Liver (tissue), 9 donors: Measurements from ENCODE around the gene CD80. TPM values are rescaled to one million over a fixed set of nuclear protein-coding genes. Genes with fewer than 3 reads are reported as not detected.

Experiments used
- DNase-seq: peaks from one replicate; pipeline ENCODE4 v3.0.0-alpha.2; 2017; ENCODE audit warnings: low spot score
- H3K27ac ChIP-seq, 2 donors: one replicate each; pipeline ENCODE4 v1.7.0; 2013; ENCODE audit warnings: inconsistent platforms in 2 of 2, low read length in 2 of 2, control low read depth in 1 of 2, low read depth in 1 of 2, mild to moderate bottlenecking in 1 of 2
- H3K27me3 ChIP-seq, 4 donors: one replicate each; pipeline versions ENCODE4 v1.6.1 to v1.7.0; 2013; ENCODE audit warnings: low read length in 3 of 4, inconsistent platforms in 1 of 4, mild to moderate bottlenecking in 1 of 4, moderate library complexity in 1 of 4; ENCODE audit not compliant: control insufficient read depth in 4 of 4, insufficient read depth in 4 of 4
- H3K36me3 ChIP-seq, 4 donors: one replicate each; pipeline versions ENCODE4 v1.6.1 to v1.7.0; 2013; ENCODE audit warnings: low read length in 3 of 4, mild to moderate bottlenecking in 3 of 4, low read depth in 1 of 4, moderate library complexity in 1 of 4; ENCODE audit not compliant: control insufficient read depth in 4 of 4, insufficient read depth in 3 of 4
- H3K4me1 ChIP-seq, 4 donors: one replicate each; pipeline versions ENCODE4 v1.6.1 to v1.7.0; 2013; ENCODE audit warnings: low read length in 3 of 4, mild to moderate bottlenecking in 3 of 4, moderate library complexity in 1 of 4; ENCODE audit not compliant: control insufficient read depth in 4 of 4, insufficient read depth in 4 of 4
- H3K4me3 ChIP-seq, 3 donors: one replicate each; pipeline versions ENCODE4 v1.6.1 to v1.7.0; 2013; ENCODE audit warnings: low read length in 3 of 3, control low read depth in 1 of 3, low read depth in 1 of 3, mild to moderate bottlenecking in 1 of 3
- H3K9ac ChIP-seq, 2 donors: one replicate each; pipeline ENCODE4 v1.7.0; 2013; ENCODE audit warnings: low read length in 2 of 2, mild to moderate bottlenecking in 2 of 2, moderate library complexity in 2 of 2, control low read depth in 1 of 2, low read depth in 1 of 2
- H3K9me3 ChIP-seq, 4 donors: one replicate each; pipeline versions ENCODE4 v1.6.1 to v1.7.0; 2013; ENCODE audit warnings: low read length in 3 of 4; ENCODE audit not compliant: control insufficient read depth in 4 of 4
- EGR1 ChIP-seq, 2 donors: IDR thresholded peaks; 2 replicates each; pipeline ENCODE4 v1.6.1; 2016 to 2018; ENCODE audit warnings: antibody characterized with exemption in 2 of 2, low read depth in 2 of 2
- FOXA1 ChIP-seq: IDR thresholded peaks from 2 replicates; pipeline ENCODE4 v1.6.1; 2016; ENCODE audit warnings: antibody characterized with exemption
- FOXA2 ChIP-seq: IDR thresholded peaks from 2 replicates; pipeline ENCODE4 v1.6.1; 2016; ENCODE audit warnings: antibody characterized with exemption
- NR2F2 ChIP-seq: IDR thresholded peaks from 2 replicates; pipeline ENCODE4 v1.6.1; 2016; ENCODE audit warnings: antibody characterized with exemption
- RAD21 ChIP-seq, 2 donors: IDR thresholded peaks; 2 replicates each; pipeline ENCODE4 v1.6.1; 2016; ENCODE audit warnings: antibody characterized with exemption in 2 of 2, mild to moderate bottlenecking in 2 of 2
- RXRA ChIP-seq, 2 donors: IDR thresholded peaks; 2 replicates each; pipeline ENCODE4 v1.6.1; 2017 to 2018; ENCODE audit warnings: antibody characterized with exemption in 2 of 2, mild to moderate bottlenecking in 1 of 2
- SP1 ChIP-seq: IDR thresholded peaks from 2 replicates; pipeline ENCODE4 v1.6.1; 2018; ENCODE audit warnings: antibody characterized with exemption, mild to moderate bottlenecking
- TAF1 ChIP-seq: conservative IDR thresholded peaks from 2 replicates; pipeline ENCODE4 v1.6.1; 2016; ENCODE audit warnings: antibody characterized with exemption, mild to moderate bottlenecking
- YY1 ChIP-seq: IDR thresholded peaks from 2 replicates; pipeline ENCODE4 v1.6.1; 2016; ENCODE audit warnings: antibody characterized with exemption, mild to moderate bottlenecking
- WGBS: extraction: QIAGEN DNeasy Blood & Tissue Kit; methylation state at CpG from one replicate; pipeline ENCODE4 v1.1.7; 2013; 5-methylcytosine and 5-hydroxymethylcytosine counted together
- polyA plus RNA-seq, 2 donors: library from polyadenylated mRNA; stranded (reverse) in 1 of 2; unstranded in 1 of 2; fragments of 200-250 nt in 1 of 2; fragments of >200 nt in 1 of 2; fragmentation: Nextera tagmentation in 1 of 2; extraction: Ambion mirVana in 1 of 2; gene quantifications; one replicate each; pipeline versions ENCODE4 v1.2.1 to v1.2.3, GENCODE V29; 2013 to 2015
- total RNA-seq, 2 donors: library from RNA; depleted of rRNA; stranded (reverse); fragments of >200 nt; gene quantifications; one replicate each; pipeline ENCODE4 v1.2.3, GENCODE V29; 2014
- TF ChIP-seq, protein P1 (sequence below): fragments of 150-350 bp; IDR thresholded peaks from 2 replicates; pipeline ENCODE4 v1.5.1; 2017; ENCODE audit warnings: improper control_type of control experiment, low read depth, low read length; ENCODE audit not compliant: missing input control
- TF ChIP-seq, protein P2 (sequence below): IDR thresholded peaks from 2 replicates; pipeline ENCODE4 v1.6.1; 2016; ENCODE audit warnings: antibody characterized with exemption
- TF ChIP-seq, protein P3 (sequence below): IDR thresholded peaks from 2 replicates; pipeline ENCODE4 v1.6.1; 2016; ENCODE audit warnings: antibody characterized with exemption
- TF ChIP-seq, protein P4 (sequence below): IDR thresholded peaks from 2 replicates; pipeline ENCODE4 v1.6.1; 2016; ENCODE audit warnings: antibody characterized with exemption
- donor health status: healthy.
- donor health status: healthy.
- donor health status: healthy.
- donor health status: healthy.
- donor health status: healthy.

CD80 gene, protein sequence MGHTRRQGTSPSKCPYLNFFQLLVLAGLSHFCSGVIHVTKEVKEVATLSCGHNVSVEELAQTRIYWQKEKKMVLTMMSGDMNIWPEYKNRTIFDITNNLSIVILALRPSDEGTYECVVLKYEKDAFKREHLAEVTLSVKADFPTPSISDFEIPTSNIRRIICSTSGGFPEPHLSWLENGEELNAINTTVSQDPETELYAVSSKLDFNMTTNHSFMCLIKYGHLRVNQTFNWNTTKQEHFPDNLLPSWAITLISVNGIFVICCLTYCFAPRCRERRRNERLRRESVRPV
- total RNA-seq (1 to 10 TPM; 1.0 to 1.5 TPM), polyA plus RNA-seq (under 1 TPM; 0.21 to 0.22 TPM)

DNA sequence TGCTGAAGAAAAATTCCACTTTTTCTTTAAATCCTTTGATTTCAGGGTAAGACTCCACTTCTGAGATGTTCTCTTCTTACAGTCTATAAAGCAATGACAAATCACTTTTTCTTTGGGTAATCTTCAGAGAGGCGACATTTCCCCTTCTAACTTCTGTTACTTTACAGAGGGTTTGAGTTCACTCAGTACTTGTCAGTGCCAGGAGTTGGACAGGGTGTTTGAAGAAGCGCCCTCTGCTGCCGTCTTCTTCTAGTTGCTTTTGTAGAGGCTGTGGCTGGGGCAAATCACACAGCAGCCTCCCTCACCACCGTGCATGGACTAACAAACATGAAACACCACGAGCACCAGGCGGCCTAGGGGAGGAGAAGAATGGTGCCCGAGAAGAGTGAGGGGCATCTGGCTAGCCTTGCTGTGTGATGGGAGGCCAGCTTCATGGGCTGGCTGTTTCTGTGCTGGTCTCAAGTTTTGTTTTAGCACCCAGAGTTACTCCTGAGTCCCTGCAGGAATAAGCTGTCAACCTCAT is at the start of gene CD80:
TSS of gene CD80 (minus strand) at position 174 of the 523 bp plus-strand sequence. CDS start 1,886 bp downstream, outside the sequence.
- 19% methylated on average over 7 of the region's 7 CpGs for WGBS
- Histone ChIP-seq H3K9me3 (no peaks in the 10 kb centered on the region), H3K27ac (no peak within 1 kb of the TSS), H3K4me1 (peaks cover 0 to 1% (median 0%) of the 10 kb centered on the region in 4 donors), H3K36me3 (no peaks in the 10 kb centered on the region), H3K27me3 (no peaks in the 10 kb centered on the region), H3K4me3 (no peak within 1 kb of the TSS), H3K9ac (no peak within 1 kb of the TSS)
- TF ChIP-seq NR2F2, result no peak
- TF ChIP-seq RAD21 (IDR thresholded peaks at IDR 0.05), result peak; percentile 64 to 81
- TF ChIP-seq RXRA (IDR thresholded peaks at IDR 0.05), result no peak
- TF ChIP-seq TAF1, result no peak
- TF ChIP-seq, protein P1, sequence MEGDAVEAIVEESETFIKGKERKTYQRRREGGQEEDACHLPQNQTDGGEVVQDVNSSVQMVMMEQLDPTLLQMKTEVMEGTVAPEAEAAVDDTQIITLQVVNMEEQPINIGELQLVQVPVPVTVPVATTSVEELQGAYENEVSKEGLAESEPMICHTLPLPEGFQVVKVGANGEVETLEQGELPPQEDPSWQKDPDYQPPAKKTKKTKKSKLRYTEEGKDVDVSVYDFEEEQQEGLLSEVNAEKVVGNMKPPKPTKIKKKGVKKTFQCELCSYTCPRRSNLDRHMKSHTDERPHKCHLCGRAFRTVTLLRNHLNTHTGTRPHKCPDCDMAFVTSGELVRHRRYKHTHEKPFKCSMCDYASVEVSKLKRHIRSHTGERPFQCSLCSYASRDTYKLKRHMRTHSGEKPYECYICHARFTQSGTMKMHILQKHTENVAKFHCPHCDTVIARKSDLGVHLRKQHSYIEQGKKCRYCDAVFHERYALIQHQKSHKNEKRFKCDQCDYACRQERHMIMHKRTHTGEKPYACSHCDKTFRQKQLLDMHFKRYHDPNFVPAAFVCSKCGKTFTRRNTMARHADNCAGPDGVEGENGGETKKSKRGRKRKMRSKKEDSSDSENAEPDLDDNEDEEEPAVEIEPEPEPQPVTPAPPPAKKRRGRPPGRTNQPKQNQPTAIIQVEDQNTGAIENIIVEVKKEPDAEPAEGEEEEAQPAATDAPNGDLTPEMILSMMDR, result peak; percentile 27
- DNase-seq, result peak; percentile 50

DNA sequence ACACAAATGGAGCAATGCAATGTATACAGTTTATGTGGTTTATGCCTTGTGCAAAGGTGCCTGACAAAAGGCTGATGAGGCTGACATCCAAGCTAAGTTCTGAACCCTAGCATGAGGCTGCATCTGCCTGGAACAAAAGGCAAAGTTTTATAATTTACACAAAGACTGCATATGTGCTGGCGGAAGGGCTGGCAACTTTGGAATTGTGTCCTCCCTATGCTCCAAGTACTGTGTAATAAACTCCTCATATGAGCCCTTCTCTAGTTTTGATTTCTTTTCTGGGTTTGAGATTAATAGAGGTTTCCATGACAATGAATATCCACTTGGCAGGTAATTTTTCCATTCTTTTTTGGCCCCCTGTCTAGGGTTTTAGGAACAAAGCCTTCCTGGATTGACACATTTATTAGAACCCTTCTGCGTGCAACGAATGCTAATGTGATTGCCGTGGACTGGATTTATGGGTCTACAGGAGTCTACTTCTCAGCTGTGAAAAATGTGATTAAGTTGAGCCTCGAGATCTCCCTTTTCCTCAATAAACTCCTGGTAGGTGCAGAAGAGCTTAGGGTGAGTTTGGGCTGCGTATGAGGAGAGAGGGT is 49.1 kb upstream of the CD80 start:
- TF ChIP-seq, protein P2, sequence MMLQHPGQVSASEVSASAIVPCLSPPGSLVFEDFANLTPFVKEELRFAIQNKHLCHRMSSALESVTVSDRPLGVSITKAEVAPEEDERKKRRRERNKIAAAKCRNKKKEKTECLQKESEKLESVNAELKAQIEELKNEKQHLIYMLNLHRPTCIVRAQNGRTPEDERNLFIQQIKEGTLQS, result no peak
- TF ChIP-seq, protein P3, sequence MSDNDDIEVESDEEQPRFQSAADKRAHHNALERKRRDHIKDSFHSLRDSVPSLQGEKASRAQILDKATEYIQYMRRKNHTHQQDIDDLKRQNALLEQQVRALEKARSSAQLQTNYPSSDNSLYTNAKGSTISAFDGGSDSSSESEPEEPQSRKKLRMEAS, result no peak
- TF ChIP-seq RXRA (IDR thresholded peaks at IDR 0.05) (no peak), SP1 (no peak)
- WGBS, result 95% methylated on average over 6 of the region's 6 CpGs
- Histone ChIP-seq H3K9me3 (no peaks in the 10 kb centered on the region), H3K36me3 (peaks cover 2 to 12% (median 7%) of the 10 kb centered on the region in 4 donors), H3K27me3 (no peaks in the 10 kb centered on the region), H3K27ac (no peak overlapping the region), H3K9ac (no peak overlapping the region), H3K4me3 (no peak overlapping the region), H3K4me1 (no peaks in the 10 kb centered on the region)
- no peak for DNase-seq

DNA sequence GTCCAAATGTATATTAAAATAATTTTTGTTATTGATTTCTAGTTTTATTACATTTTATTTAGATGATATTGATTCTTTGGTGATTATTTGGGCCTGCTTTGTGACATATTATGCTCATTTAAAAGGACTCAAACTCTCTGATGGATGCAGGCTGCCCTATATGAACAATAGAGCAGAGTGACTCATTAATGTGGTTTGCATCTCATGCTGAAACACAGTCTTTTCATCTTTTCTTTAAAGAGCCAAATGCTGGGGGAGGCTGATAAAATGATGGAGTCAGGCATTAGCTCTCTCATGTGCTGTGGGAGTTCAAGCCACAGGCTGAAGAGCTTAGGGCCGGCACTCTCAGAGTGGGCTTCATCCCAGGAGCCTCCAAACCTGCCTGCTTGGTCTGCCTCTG is 45.5 kb upstream of the CD80 start:
- Histone ChIP-seq H3K36me3 (peaks cover 0 to 6% (median 0%) of the 10 kb centered on the region in 4 donors), H3K27ac (no peak overlapping the region), H3K4me3 (no peak overlapping the region), H3K9ac (no peak overlapping the region), H3K4me1 (peaks cover 0 to 3% (median 0%) of the 10 kb centered on the region in 4 donors), H3K27me3 (no peaks in the 10 kb centered on the region), H3K9me3 (no peaks in the 10 kb centered on the region)
- WGBS, result 85% methylated on average over 1 of the region's 1 CpG
- TF ChIP-seq EGR1 (IDR thresholded peaks at IDR 0.05; ENCODE audit: low read depth in 2 of 2), result no peak
- no peak for TF ChIP-seq YY1
- no peak for TF ChIP-seq FOXA1
- TF ChIP-seq, protein P3, result no peak
- TF ChIP-seq, protein P4, sequence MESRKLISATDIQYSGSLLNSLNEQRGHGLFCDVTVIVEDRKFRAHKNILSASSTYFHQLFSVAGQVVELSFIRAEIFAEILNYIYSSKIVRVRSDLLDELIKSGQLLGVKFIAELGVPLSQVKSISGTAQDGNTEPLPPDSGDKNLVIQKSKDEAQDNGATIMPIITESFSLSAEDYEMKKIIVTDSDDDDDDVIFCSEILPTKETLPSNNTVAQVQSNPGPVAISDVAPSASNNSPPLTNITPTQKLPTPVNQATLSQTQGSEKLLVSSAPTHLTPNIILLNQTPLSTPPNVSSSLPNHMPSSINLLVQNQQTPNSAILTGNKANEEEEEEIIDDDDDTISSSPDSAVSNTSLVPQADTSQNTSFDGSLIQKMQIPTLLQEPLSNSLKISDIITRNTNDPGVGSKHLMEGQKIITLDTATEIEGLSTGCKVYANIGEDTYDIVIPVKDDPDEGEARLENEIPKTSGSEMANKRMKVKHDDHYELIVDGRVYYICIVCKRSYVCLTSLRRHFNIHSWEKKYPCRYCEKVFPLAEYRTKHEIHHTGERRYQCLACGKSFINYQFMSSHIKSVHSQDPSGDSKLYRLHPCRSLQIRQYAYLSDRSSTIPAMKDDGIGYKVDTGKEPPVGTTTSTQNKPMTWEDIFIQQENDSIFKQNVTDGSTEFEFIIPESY, result no peak
- TF ChIP-seq, protein P1, result no peak
- no peak for TF ChIP-seq FOXA2
- TF ChIP-seq, protein P2, result no peak
- TF ChIP-seq TAF1, result no peak
- no peak for DNase-seq
